Activated T-cell treated with anti-CD3 and anti-CD28 coated beads, Interleukin-2, amount 50 U/mL, for 4 hours (primary cell): ENCODE data around the gene LRP1-AS. TPM values are rescaled to one million over a fixed set of nuclear protein-coding genes. Genes with fewer than 3 reads are reported as not detected.

Experiments
- ATAC-seq, 2 donors: fragments of 200-7000 bp; cut with Tn5 transposase; one replicate each; pipeline ENCODE4 v1.10.0; 2021
- DNase-seq: peaks from one replicate; pipeline ENCODE4 v3.0.0-alpha.2; 2020
- H3K27me3 Mint-ChIP-seq: one replicate; pipeline ENCODE4 v1.8.0; 2021; ENCODE audit warnings: low read depth, mixed read lengths
- H3K36me3 Mint-ChIP-seq: one replicate; pipeline ENCODE4 v1.8.0; 2022; ENCODE audit warnings: mixed read lengths; ENCODE audit not compliant: insufficient read depth
- H3K4me1 Mint-ChIP-seq: one replicate; pipeline ENCODE4 v1.8.0; 2021; ENCODE audit warnings: low read depth, mixed read lengths
- H3K4me3 Mint-ChIP-seq: one replicate; pipeline ENCODE4 v1.8.0; 2021; ENCODE audit warnings: mild to moderate bottlenecking, moderate library complexity, mixed read lengths
- H3K9me3 Mint-ChIP-seq: one replicate; pipeline ENCODE4 v1.8.0; 2021; ENCODE audit warnings: mixed read lengths
- total RNA-seq, 3 donors: library from RNA; stranded (reverse); gene quantifications; one replicate each; pipeline ENCODE4 v1.2.1, GENCODE V29; 2021

The LRP1-AS gene
- total RNA-seq, 3 donors from 2014 or later, result not detected

- ATAC-seq (no peak), DNase-seq (no peak)
- Mint-ChIP-seq H3K4me3 (no peak overlapping the region), H3K4me1 (no peaks in the 10 kb centered on the region), H3K9me3 (no peaks in the 10 kb centered on the region), H3K27me3 (no peaks in the 10 kb centered on the region), H3K36me3 (no peaks in the 10 kb centered on the region)
Measured at GRCh38 chr12:57173683-57174082, 26.3 kb upstream of the LRP1-AS start.

- Mint-ChIP-seq H3K27me3 (no peaks in the 10 kb centered on the region), H3K9me3 (no peaks in the 10 kb centered on the region), H3K36me3 (no peaks in the 10 kb centered on the region), H3K4me1 (no peaks in the 10 kb centered on the region), H3K4me3 (no peak overlapping the region)
- no peak for DNase-seq
- ATAC-seq, result peak; percentile 54 to 57
Measured at GRCh38 chr12:57173089-57173488, 25.7 kb upstream of the LRP1-AS start.

GRCh38 chr12:57171668-57172067 lies 24.2 kb upstream of the LRP1-AS start:
- H3K27me3 Mint-ChIP-seq, result no peaks in the 10 kb centered on the region
- peaks cover 2% of the 10 kb centered on the region for H3K4me1 Mint-ChIP-seq
- DNase-seq, result no peak
- H3K4me3 Mint-ChIP-seq, result no peak overlapping the region
- no peaks in the 10 kb centered on the region for H3K9me3 Mint-ChIP-seq
- no peaks in the 10 kb centered on the region for H3K36me3 Mint-ChIP-seq
- ATAC-seq, result no peak

GRCh38 chr12:57170927-57171326 lies 23.5 kb upstream of the LRP1-AS start:
- no peaks in the 10 kb centered on the region for H3K36me3 Mint-ChIP-seq
- DNase-seq (no peak), ATAC-seq (no peak)
- no peaks in the 10 kb centered on the region for H3K9me3 Mint-ChIP-seq
- no peak overlapping the region for H3K4me3 Mint-ChIP-seq
- H3K27me3 Mint-ChIP-seq, result no peaks in the 10 kb centered on the region
- H3K4me1 Mint-ChIP-seq, result peaks cover 2% of the 10 kb centered on the region

- Mint-ChIP-seq H3K4me3 (no peak overlapping the region), H3K27me3 (no peaks in the 10 kb centered on the region), H3K4me1 (peaks cover 2% of the 10 kb centered on the region), H3K9me3 (no peaks in the 10 kb centered on the region), H3K36me3 (no peaks in the 10 kb centered on the region)
- no peak for ATAC-seq
- DNase-seq, result no peak
Measured at GRCh38 chr12:57170408-57170807, 23.0 kb upstream of the LRP1-AS start.

- Mint-ChIP-seq H3K36me3 (no peaks in the 10 kb centered on the region), H3K27me3 (no peaks in the 10 kb centered on the region), H3K9me3 (no peaks in the 10 kb centered on the region), H3K4me1 (peaks cover 2% of the 10 kb centered on the region), H3K4me3 (no peak overlapping the region)
- no peak for ATAC-seq
- no peak for DNase-seq
Measured at GRCh38 chr12:57169969-57170368, 22.6 kb upstream of the LRP1-AS start.

GRCh38 chr12:57169046-57169795 lies 21.8 kb upstream of the LRP1-AS start:
- Mint-ChIP-seq H3K4me3 (no peak overlapping the region), H3K4me1 (peaks cover 2% of the 10 kb centered on the region), H3K27me3 (no peaks in the 10 kb centered on the region), H3K9me3 (no peaks in the 10 kb centered on the region), H3K36me3 (no peaks in the 10 kb centered on the region)
- no peak for ATAC-seq
- no peak for DNase-seq

GRCh38 chr12:57168058-57168457 lies 20.6 kb upstream of the LRP1-AS start:
- ATAC-seq (no peak), DNase-seq (no peak)
- Mint-ChIP-seq H3K4me3 (no peak overlapping the region), H3K36me3 (no peaks in the 10 kb centered on the region), H3K27me3 (no peaks in the 10 kb centered on the region), H3K9me3 (no peaks in the 10 kb centered on the region), H3K4me1 (peaks cover 2% of the 10 kb centered on the region)

GRCh38 chr12:57166971-57167371 lies 19.6 kb upstream of the LRP1-AS start:
- DNase-seq, result peak; percentile 21
- no peaks in the 10 kb centered on the region for H3K36me3 Mint-ChIP-seq
- H3K27me3 Mint-ChIP-seq, result no peaks in the 10 kb centered on the region
- no peak overlapping the region for H3K4me3 Mint-ChIP-seq
- H3K9me3 Mint-ChIP-seq, result no peaks in the 10 kb centered on the region
- peak; percentile 96 to 97 for ATAC-seq
- H3K4me1 Mint-ChIP-seq, result peaks cover 2% of the 10 kb centered on the region

GRCh38 chr12:57165741-57166140 lies 18.3 kb upstream of the LRP1-AS start:
- Mint-ChIP-seq H3K9me3 (no peaks in the 10 kb centered on the region), H3K4me3 (no peak overlapping the region), H3K36me3 (no peaks in the 10 kb centered on the region), H3K27me3 (no peaks in the 10 kb centered on the region), H3K4me1 (peaks cover 2% of the 10 kb centered on the region)
- ATAC-seq (no peak), DNase-seq (no peak)

- no peaks in the 10 kb centered on the region for H3K36me3 Mint-ChIP-seq
- DNase-seq, result no peak
- no peak overlapping the region for H3K4me3 Mint-ChIP-seq
- ATAC-seq, result no peak
- peaks cover 2% of the 10 kb centered on the region for H3K4me1 Mint-ChIP-seq
- no peaks in the 10 kb centered on the region for H3K27me3 Mint-ChIP-seq
- H3K9me3 Mint-ChIP-seq, result no peaks in the 10 kb centered on the region
Measured at GRCh38 chr12:57164966-57165625, 17.7 kb upstream of the LRP1-AS start.

- H3K36me3 Mint-ChIP-seq, result no peaks in the 10 kb centered on the region
- H3K4me1 Mint-ChIP-seq, result peaks cover 2% of the 10 kb centered on the region
- H3K9me3 Mint-ChIP-seq, result no peaks in the 10 kb centered on the region
Measured at GRCh38 chr12:57164454-57164853, 17.0 kb upstream of the LRP1-AS start.

GRCh38 chr12:57162553-57163125 lies 15.2 kb upstream of the LRP1-AS start:
- no peak for ATAC-seq
- Mint-ChIP-seq H3K4me1 (peaks cover 9% of the 10 kb centered on the region), H3K9me3 (no peaks in the 10 kb centered on the region), H3K36me3 (no peaks in the 10 kb centered on the region), H3K27me3 (no peaks in the 10 kb centered on the region), H3K4me3 (no peak overlapping the region)
- no peak for DNase-seq

More at GRCh38 chr12:57164454-57164853, 17.0 kb upstream of the LRP1-AS start:
- no peak for ATAC-seq
- Mint-ChIP-seq H3K4me3 (no peak overlapping the region), H3K27me3 (no peaks in the 10 kb centered on the region)
- DNase-seq, result no peak

- ATAC-seq, result no peak
- DNase-seq, result no peak
- H3K4me3 Mint-ChIP-seq, result no peak overlapping the region
- H3K4me1 Mint-ChIP-seq, result peaks cover 8% of the 10 kb centered on the region
- no peaks in the 10 kb centered on the region for H3K27me3 Mint-ChIP-seq
- no peaks in the 10 kb centered on the region for H3K36me3 Mint-ChIP-seq
- H3K9me3 Mint-ChIP-seq, result no peaks in the 10 kb centered on the region
Measured at GRCh38 chr12:57161491-57161890, 14.1 kb upstream of the LRP1-AS start.

- H3K4me1 Mint-ChIP-seq, result peaks cover 8% of the 10 kb centered on the region
- no peaks in the 10 kb centered on the region for H3K9me3 Mint-ChIP-seq
Measured at GRCh38 chr12:57160741-57161140, 13.3 kb upstream of the LRP1-AS start.

More at GRCh38 chr12:57160741-57161140, 13.3 kb upstream of the LRP1-AS start:
- DNase-seq, result no peak
- no peak for ATAC-seq
- Mint-ChIP-seq H3K27me3 (no peaks in the 10 kb centered on the region), H3K4me3 (no peak overlapping the region), H3K36me3 (no peaks in the 10 kb centered on the region)
